MM.1S (cell line): ENCODE data around the gene ARHGEF11.

ENCODE experiments used
- CTCF ChIP-seq: fragments of 300-600 bp; sonication (generic); IDR thresholded peaks from 2 replicates; pipeline ENCODE4 v1.5.1; 2016; ENCODE audit warnings: antibody characterized with exemption, low read length, mixed read lengths
- EZH2 ChIP-seq: fragments of 300-600 bp; sonication (generic); optimal IDR thresholded peaks from 2 replicates; pipeline ENCODE3; 2017; ENCODE audit warnings: low read depth, mild to moderate bottlenecking, antibody characterized with exemption, low read length, mixed read lengths
- EZH2phosphoT487 ChIP-seq: fragments of 300-600 bp; sonication (generic); IDR thresholded peaks from 2 replicates; pipeline ENCODE4 v1.6.1; 2018; ENCODE audit warnings: antibody characterized with exemption, low read length

GRCh38 chr1:156963621-156964020, 81.9 kb downstream of the ARHGEF11 start:
- no peak for TF ChIP-seq EZH2phosphoT487
- TF ChIP-seq CTCF: no peak
- no peak for TF ChIP-seq EZH2
